ENCODE data around the gene TMEM259.

- TF ChIP-seq CTCF (IDR thresholded peaks at IDR 0.05) = no peak
- TF ChIP-seq POLR2A (IDR thresholded peaks at IDR 0.05) = no peak
These were observed 41.6 kb upstream of the TMEM259 start for GRCh38 chr19:1062387-1063029.

Data from body of pancreas (tissue), 4 donors.